ENCODE results near the gene PRH2.

Gene PRH2

DNA sequence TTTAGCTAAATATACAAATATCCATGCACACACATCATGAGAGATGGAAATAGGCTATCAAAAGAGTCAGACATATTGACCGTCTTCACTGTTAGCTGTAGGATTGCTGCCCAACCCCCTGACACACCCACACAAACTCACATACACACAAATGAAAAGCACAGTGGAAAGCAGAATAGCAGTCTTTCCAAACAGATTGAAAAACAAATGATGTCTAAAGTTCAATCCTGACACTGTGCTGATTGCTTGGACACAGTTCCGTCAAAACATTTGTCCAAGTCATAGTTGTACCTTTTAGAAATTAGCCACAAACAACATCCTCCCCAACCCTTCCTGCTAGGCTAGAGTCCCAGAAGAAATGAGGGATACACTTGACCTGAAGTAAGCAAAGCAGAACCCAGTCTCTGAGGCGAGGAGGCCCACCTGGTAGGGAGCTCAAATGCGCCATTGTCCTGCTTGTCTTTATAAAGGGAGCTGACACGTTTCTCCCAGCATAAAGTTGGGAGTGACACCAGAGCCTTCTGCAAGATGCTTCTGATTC lies at the start of gene PRH2:
PRH2 (plus strand) TSS at position 491 of the 541 bp plus-strand sequence; CDS start at position 529, 38 bp downstream.
- DNase-seq (ENCODE audit: low read depth, low spot score), result no peak

- no peak for DNase-seq (ENCODE audit: low read depth, low spot score)
These were observed 44.8 kb upstream of the PRH2 start, which contains the start of gene PRH1 for GRCh38 chr12:10884086-10884725. PRH1 (minus strand) TSS chr12:10884255; CDS start chr12:10884217, 38 bp downstream.

- DNase-seq (ENCODE audit: low read depth, low spot score), result no peak
These were observed 39.8 kb upstream of the PRH2 start for GRCh38 chr12:10889226-10889625.

GRCh38 chr12:10891937-10892336 lies 37.1 kb upstream of the PRH2 start:
- DNase-seq (ENCODE audit: low read depth, low spot score), result no peak

GRCh38 chr12:10896854-10897253 lies 32.2 kb upstream of the PRH2 start:
- DNase-seq (ENCODE audit: low read depth, low spot score), result no peak

DNA sequence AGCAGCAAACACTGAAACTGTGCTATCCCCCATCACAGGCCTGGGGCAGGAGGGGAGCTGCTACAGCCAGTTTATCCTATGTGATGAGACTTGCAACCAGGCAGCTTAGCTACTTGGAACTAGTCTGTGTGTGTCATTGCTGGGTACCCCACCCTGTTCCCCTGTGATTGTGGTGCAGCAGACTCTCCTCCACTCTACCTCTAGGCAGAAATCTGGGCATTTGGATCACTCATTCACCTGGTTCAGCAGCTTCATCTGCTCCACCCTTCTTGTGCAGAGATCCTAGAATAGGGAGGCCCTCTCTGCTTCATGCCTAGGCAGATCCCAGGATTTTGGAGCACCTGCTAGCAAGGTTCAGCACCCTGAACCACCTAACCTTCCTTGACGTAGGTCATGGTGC lies 28.5 kb upstream of the PRH2 start:
- DNase-seq (ENCODE audit: low read depth, low spot score), result no peak

DNA sequence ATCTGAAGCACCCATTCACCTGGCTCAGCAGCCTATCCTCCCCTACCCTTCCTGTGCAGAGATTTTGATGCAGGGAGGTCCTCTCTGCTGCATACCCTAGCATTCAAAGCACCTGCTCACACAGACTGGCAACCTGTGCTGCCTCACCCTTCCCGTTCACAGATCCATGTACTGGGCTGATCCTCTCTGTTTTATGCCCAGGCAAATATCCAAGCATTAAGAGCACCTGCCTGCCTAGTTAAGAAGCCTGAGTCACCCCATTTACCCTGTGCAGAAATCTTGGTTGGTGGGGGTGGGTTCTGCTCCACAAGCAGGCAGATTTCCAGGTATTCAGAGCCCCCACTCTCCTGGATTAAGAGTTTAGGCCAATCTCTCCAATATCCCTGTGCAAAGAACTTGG lies 28.1 kb upstream of the PRH2 start:
- DNase-seq (ENCODE audit: low read depth, low spot score), result no peak

DNA sequence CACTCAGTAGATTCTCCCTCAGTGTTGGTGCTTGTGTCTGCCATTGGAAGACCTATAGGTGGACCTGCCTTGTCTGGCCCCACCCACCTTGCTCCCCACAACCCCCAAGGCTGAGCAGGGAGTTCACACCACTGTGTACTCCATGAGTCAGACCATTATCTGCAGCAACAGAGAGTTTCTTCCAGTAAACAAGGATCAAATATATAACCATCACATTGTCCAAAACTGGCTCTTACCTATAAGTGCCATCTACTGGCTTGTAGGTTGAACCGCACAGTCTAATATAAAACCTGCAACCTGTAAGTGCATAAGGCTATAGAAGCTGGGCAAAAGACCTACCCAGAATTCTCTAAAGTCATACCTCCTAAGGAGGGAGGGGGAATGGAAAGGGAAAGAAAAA lies 27.6 kb upstream of the PRH2 start:
- no peak for DNase-seq (ENCODE audit: low read depth, low spot score)

DNA sequence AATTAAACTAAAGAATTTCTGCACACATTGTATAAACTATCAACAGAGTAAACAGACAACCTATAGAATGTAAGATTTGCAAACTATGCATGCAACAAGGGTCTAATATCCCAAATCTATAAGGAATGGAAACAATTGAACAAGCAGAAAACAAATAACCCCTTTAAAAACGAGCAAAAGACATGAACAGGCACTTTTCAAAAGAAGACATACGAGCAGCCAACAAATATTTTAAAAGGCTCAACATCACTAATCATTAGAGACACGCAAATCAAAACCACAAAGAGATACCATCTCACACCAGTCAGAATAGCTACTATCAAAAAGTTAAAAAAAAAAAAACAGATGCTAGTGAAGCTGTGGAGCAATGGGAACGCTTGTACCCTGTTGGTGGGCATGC lies 24.4 kb upstream of the PRH2 start:
- DNase-seq (ENCODE audit: low read depth, low spot score), result no peak

- DNase-seq (ENCODE audit: low read depth, low spot score), result no peak
These were observed 19.6 kb upstream of the PRH2 start, which contains the start of gene TAS2R13 for GRCh38 chr12:10909462-10909861. TAS2R13 (minus strand) TSS chr12:10909562; CDS start chr12:10909298, 264 bp downstream.

GRCh38 chr12:10910380-10910779 lies 18.7 kb upstream of the PRH2 start:
- DNase-seq (ENCODE audit: low read depth, low spot score), result no peak

- no peak for DNase-seq (ENCODE audit: low read depth, low spot score)
These were observed 9.2 kb upstream of the PRH2 start for GRCh38 chr12:10919809-10920208.

DNA sequence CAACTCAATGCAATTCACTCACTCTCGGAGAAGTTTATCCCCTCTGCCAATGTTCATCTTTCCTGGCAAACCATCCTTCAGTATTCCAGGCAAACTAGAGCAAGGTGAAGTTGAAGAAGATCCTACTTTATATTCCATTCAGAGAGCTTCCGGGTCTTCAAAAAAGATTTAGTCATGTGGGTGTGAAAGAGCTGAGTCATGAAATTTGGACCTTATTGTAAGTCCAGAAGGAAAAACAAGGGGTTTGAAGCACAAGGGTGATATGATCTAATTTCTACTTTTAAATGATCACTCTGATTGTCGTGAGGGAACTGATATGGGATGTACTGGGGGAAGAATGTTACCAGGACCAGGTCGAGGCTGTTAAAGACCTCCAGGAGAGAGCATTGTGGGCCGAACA lies 2.8 kb upstream of the PRH2 start:
- DNase-seq (ENCODE audit: low read depth, low spot score), result no peak

GRCh38 chr12:10936506-10936905 lies 7.5 kb downstream of the PRH2 start:
- DNase-seq (ENCODE audit: low read depth, low spot score), result no peak

DNA sequence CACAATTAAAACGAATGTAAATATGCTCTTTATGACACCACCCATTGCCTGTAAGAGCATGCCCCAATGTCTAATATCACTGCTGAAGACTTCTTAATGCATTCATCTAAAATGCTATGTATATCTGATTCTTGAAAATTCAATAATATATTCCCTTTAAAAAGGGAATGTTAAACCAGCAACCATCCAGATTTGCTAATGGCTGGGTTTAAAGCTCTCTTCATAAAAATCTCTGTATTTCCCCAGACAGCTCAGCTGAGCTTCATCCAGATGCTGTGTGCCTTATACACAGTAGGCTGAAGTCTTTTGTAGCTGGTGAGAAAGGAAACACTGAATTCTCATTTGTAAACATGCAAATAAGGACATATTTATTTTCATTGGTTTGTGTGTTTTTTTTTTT lies 10.1 kb downstream of the PRH2 start, which contains the start of gene TAS2R14:
TAS2R14 (minus strand) TSS at position 101 of the 400 bp plus-strand sequence; CDS start at position 45, 56 bp downstream.
- no peak for DNase-seq (ENCODE audit: low read depth, low spot score)

DNA sequence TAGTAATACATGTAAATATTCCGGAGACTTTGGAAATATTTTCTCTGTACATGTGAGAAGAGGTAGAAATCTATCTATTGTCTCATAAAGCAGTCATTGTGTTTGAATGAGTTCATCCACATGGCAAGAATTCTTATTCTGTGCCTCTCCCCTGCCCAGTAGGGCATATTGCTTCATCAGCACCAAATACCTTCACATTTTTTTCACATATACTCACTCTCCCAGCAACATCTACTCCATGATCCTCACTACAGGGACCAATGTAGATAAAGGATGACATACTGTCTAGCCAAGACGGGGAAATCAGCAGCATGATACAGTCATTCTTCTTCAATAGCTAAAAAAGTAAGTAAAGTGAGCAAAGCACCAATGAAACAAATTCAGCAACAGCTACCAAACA lies 11.4 kb downstream of the PRH2 start:
- DNase-seq (ENCODE audit: low read depth, low spot score), result no peak

GRCh38 chr12:10941369-10941768 lies 12.3 kb downstream of the PRH2 start:
- DNase-seq (ENCODE audit: low read depth, low spot score), result no peak

DNA sequence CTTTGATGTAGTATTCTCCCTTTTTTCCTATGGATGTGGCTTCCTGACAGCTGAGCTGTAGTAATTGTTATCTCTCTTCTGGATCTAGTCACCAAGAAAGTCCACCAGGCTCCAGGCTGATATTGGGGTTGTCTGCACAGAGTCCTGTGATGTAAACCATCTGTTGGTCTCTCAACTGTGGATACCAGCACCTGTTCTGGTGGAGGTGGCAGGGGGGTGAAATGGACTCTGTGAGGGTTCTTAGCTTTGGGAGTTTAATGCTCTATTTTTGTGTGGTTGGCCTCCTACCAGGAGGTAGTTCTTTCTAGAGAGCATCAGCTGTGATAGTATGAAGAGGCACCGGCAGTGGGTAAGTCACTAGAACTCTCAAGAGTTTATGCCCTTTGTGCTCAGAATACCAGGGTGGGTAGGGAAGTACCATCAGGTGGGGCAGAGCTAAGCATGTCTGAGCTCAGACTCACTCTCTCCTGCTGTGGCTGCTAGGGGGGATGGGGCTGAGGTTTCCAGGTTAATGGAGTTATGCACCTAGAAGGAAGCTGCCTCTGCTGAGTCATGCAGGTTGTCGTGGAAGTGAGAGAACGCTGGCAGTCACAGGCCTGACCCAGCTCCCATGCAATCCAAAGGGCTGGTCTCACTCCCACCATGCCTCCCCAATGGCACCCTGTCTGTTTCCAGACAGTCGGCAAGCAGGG lies 13.0 kb downstream of the PRH2 start:
- DNase-seq (ENCODE audit: low read depth, low spot score), result no peak

DNA sequence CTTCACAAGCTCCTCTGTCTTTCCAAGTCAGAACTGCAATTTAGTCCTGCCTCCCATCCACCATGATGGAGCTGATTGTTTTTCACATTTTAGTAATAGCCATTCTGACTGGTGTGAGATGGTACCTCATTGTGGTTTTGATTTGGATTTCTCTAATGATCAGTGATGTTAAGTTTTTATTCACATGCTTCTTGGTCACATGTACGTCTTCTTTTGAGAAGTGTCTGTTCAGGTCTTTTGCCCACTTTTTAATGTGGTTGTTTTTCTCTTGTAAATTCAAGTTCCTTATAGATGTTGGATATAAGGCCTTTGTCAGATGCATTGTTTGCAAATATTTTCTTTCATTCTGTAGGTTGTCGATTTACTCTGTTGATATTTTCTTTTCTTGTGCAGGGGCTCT lies 14.1 kb downstream of the PRH2 start:
- no peak for DNase-seq (ENCODE audit: low read depth, low spot score)

- no peak for DNase-seq (ENCODE audit: low read depth, low spot score)
These were observed 23.6 kb downstream of the PRH2 start for GRCh38 chr12:10952645-10953044.

DNA sequence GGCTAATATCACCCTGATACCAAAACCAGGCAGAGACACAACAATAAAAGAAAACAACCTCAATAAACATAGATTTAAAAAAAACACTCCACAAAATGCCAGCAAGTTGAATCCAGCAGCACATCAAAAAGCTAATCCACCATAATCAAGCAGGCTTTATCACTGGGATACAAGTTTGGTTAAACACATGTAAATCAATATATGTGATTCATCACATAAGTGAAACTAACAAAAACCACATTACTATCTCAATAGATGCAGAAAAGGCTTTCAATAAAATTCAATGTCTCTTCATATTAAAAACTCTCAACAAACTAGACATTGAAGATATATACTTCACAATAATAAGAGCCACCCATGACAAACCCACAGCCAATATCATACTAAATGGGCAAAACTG lies 27.0 kb downstream of the PRH2 start:
- DNase-seq (ENCODE audit: low read depth, low spot score), result no peak

GRCh38 chr12:10957741-10958140 lies 28.7 kb downstream of the PRH2 start:
- DNase-seq (ENCODE audit: low read depth, low spot score), result no peak

- no peak for DNase-seq (ENCODE audit: low read depth, low spot score)
These were observed 30.8 kb downstream of the PRH2 start for GRCh38 chr12:10959804-10960203.

Measured in smooth muscle cell of the brain vasculature (primary cell).